ENCODE data around the gene ARTN. TPM values are rescaled to one million over a fixed set of nuclear protein-coding genes. Genes with fewer than 3 reads are reported as not detected.
A peak's percentile ranks its signal among the peaks of the same experiment; 100 is the strongest.

Gene ARTN
- total and polyA plus RNA-seq, 2 experiments from 2014 or later, result 6.7 to 35.7 TPM

- Histone ChIP-seq H3K4me2 (peak overlapping the region; percentile 53), H3K27me3 (ENCODE audit: insufficient read depth) (no peaks in the 10 kb centered on the region), H3K27ac (ENCODE audit: low read depth) (peak overlapping the region; percentile 87), H3F3A (replicated peaks; ENCODE audit: low read depth) (no peaks in the 10 kb centered on the region), H3K4me1 (ENCODE audit: insufficient read depth) (peaks cover 39% of the 10 kb centered on the region), H3K4me3 (peak overlapping the region; percentile 25; the same call in 1 of the 2 replicates), H2AFZ (no peak overlapping the region), H3K36me3 (ENCODE audit: insufficient read depth) (no peaks in the 10 kb centered on the region), H3K9me2 (ENCODE audit: insufficient read depth) (peaks cover 12% of the 10 kb centered on the region), H4K20me1 (replicated peaks; ENCODE audit: insufficient read depth) (no peaks in the 10 kb centered on the region), H3K79me2 (replicated peaks; ENCODE audit: insufficient read depth) (no peaks in the 10 kb centered on the region)
- peaks cover 2% of the 10 kb centered on the region for H3K27me3 Mint-ChIP-seq (ENCODE audit: insufficient read depth, low read depth, poor library complexity)
- H3K36me3 Mint-ChIP-seq (ENCODE audit: low read depth), result no peaks in the 10 kb centered on the region
- no peaks in the 10 kb centered on the region; the same call in 2 of the 3 replicates for H3K9me3 Mint-ChIP-seq
- TF ChIP-seq CTCF (conservative IDR thresholded peaks at IDR 0.05; ENCODE audit: low read depth in 2 of 2) (no peak), ZNF462 (CRISPR knock-in tag; IDR thresholded peaks at IDR 0.05) (no peak), ETS1 (IDR thresholded peaks at IDR 0.05) (0 out of 2 replicates have a peak, but pooled peaks have one; percentile 11)
- H3K4me1 Mint-ChIP-seq, result peaks cover 28% of the 10 kb centered on the region
- DNase-seq (ENCODE audit: low spot score), result peak; percentile 85
- H3K4me3 Mint-ChIP-seq, result no peak overlapping the region; the same call in 2 of the 3 replicates
- peak overlapping the region; percentile 72 for H3K27ac Mint-ChIP-seq
- peak; percentile 87 for ATAC-seq
These were observed 48.3 kb upstream of the ARTN start for GRCh38 chr1:43885279-43885801.

Data from GM23338 (cell line).